CD4-positive, alpha-beta T cell treated with Interleukin-6 at 100 ng/mL for 8 hours (primary cell): ENCODE data around the gene DOK4.
"Not testable (repeated sequence)": the region's sequence is repeated elsewhere in the genome, so short reads cannot be mapped to it uniquely, and the experiment has no call there.

Source experiments
- DNase-seq: peaks from one replicate; pipeline ENCODE4 v3.0.0-alpha.2; 2020; ENCODE audit warnings: mixed read lengths, low spot score

The DOK4 gene

GRCh38 chr16:57446531-57447185, 39.6 kb downstream of the DOK4 start:
- DNase-seq = no peak

- no peak for DNase-seq
Observed at GRCh38 chr16:57445510-57445909, 40.8 kb downstream of the DOK4 start.

- no peak for DNase-seq
Observed at GRCh38 chr16:57444711-57445110, 41.6 kb downstream of the DOK4 start.

- DNase-seq = not testable (repeated sequence)
Observed at GRCh38 chr16:57440551-57440950, 45.7 kb downstream of the DOK4 start.

GRCh38 chr16:57439947-57440346, 46.3 kb downstream of the DOK4 start:
- DNase-seq = not testable (repeated sequence)

- DNase-seq = no peak
Observed at GRCh38 chr16:57435838-57436237, 50.5 kb downstream of the DOK4 start.

- peak; percentile 44 for DNase-seq
Observed at GRCh38 chr16:57434003-57434402, 52.3 kb downstream of the DOK4 start.

- DNase-seq = no peak
Observed at GRCh38 chr16:57432989-57433388, 53.3 kb downstream of the DOK4 start.

GRCh38 chr16:57432505-57432904, 53.8 kb downstream of the DOK4 start:
- no peak for DNase-seq

- DNase-seq = no peak
Observed at GRCh38 chr16:57430955-57431354, 55.3 kb downstream of the DOK4 start.

GRCh38 chr16:57427824-57428223, 58.5 kb downstream of the DOK4 start:
- DNase-seq = no peak

- DNase-seq = no peak
Observed at GRCh38 chr16:57427307-57427706, 59.0 kb downstream of the DOK4 start.

- DNase-seq = no peak
Observed at GRCh38 chr16:57426356-57426755, 59.9 kb downstream of the DOK4 start.

- DNase-seq = no peak
Observed at GRCh38 chr16:57424583-57424982, 61.7 kb downstream of the DOK4 start.

- DNase-seq = no peak
Observed at GRCh38 chr16:57423152-57423551, 63.1 kb downstream of the DOK4 start.

- no peak for DNase-seq
Observed at GRCh38 chr16:57422026-57422944, 64.0 kb downstream of the DOK4 start.
